ENCODE data around the gene SCTR. TPM values are rescaled to one million over a fixed set of nuclear protein-coding genes. Genes with fewer than 3 reads are reported as not detected.
A peak's percentile ranks its signal among the peaks of the same experiment; 100 is the strongest.

SCTR gene
- total and polyA plus RNA-seq, 2 of the 8 experiments (the other 6 are each of a cell fraction or from before 2014, with no cell fraction given), result 0.15 TPM; not detected in 1

DNA sequence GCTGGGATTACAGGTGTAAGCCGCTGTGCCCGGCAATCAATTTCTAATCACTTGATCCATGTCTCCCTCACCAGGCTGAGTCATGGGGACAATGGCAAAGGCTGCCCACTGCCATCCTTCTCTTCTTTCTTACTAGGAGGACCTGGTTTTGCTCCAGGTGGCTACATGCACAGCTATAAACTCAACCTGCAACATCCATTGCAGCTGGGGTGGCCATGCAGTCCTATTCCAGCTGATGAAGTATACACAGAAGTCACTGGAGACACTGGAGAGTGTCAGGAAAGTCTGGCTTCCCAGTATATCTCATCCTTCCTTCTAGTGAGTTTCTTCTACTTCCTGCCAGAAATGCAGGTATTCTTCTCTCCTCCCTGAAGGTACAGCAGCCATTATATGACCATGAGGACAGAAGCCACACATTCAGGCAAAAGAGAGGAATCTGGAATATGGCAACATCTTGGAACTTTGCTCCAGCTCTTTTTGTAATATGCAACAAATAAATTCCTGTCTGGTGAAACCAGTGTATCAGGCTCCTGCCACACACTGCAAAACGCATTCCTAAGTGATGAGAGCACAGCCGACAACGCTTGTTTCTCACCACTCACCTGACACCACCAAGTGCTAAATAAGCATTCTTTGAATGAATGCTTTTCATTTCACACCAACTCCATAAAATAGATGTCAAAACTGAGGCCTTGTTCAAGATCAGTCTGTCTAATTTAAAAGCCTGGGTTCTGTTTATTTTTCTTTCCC, 32.3 kb downstream of the SCTR start:
- H2BK5ac ChIP-seq (ENCODE audit: low read depth, low read length), result no peak overlapping the region
- no peak overlapping the region for H2BK15ac ChIP-seq (ENCODE audit: low read length)
- no peak overlapping the region for H4K8ac ChIP-seq (ENCODE audit: extremely low read depth, insufficient read depth, low read length)
- H3K27ac ChIP-seq (ENCODE audit: low read depth, low read length), result no peak overlapping the region
- H2BK20ac ChIP-seq (ENCODE audit: low read length), result no peak overlapping the region
- CTCF ChIA-PET (ENCODE audit: partially characterized antibody), result interaction anchor here (0.9 kb wide), 1 partner anchor 16 kb away, joined by 3 read pairs; no protein-coding TSS in a partner anchor
- no peak overlapping the region for H3K18ac ChIP-seq (ENCODE audit: extremely low read depth, low read length)
- no peaks in the 10 kb centered on the region for H3K79me1 ChIP-seq (ENCODE audit: low read depth, low read length)
- POLR2A ChIA-PET (ENCODE audit: partially characterized antibody), result no interaction called here
- no peak overlapping the region for H3K4me2 ChIP-seq (ENCODE audit: insufficient read depth in 1 of 2, low read depth in 2 of 2, low read length in 2 of 2)
- peak overlapping the region; percentile 6; the same call in 1 of the 2 replicates for H2AFZ ChIP-seq (ENCODE audit: low read length)
- no peaks in the 10 kb centered on the region for H3K79me2 ChIP-seq (ENCODE audit: control insufficient read depth in 1 of 2, insufficient read depth in 2 of 2, low read length in 2 of 2)
- H2BK120ac ChIP-seq (replicated peaks; ENCODE audit: low read depth, low read length), result no peak overlapping the region
- H4K20me1 ChIP-seq (replicated peaks in 1 of 2; ENCODE audit: control insufficient read depth in 1 of 2, insufficient read depth in 2 of 2, low read length in 2 of 2), result no peaks in the 10 kb centered on the region
- no peak overlapping the region for H3K9ac ChIP-seq (replicated peaks in 1 of 4; ENCODE audit: extremely low read depth in 1 of 4, low read depth in 3 of 4, low read length in 3 of 4)
- H3K23ac ChIP-seq (ENCODE audit: insufficient read length), result no peak overlapping the region
- no peak overlapping the region for H4K91ac ChIP-seq (replicated peaks; ENCODE audit: insufficient read length, low read length)
- H2BK12ac ChIP-seq (ENCODE audit: low read depth, low read length), result peak overlapping the region; percentile 81
- no peak overlapping the region for H2AK5ac ChIP-seq (ENCODE audit: low read depth, low read length)
- no peaks in the 10 kb centered on the region for H3K23me2 ChIP-seq (ENCODE audit: low read depth, low read length)
- no peak overlapping the region for H3K56ac ChIP-seq (replicated peaks; ENCODE audit: insufficient read length, low read depth, low read length)
- H3K27me3 ChIP-seq (replicated peaks in 1 of 4; ENCODE audit: control insufficient read depth in 3 of 4, extremely low read depth in 1 of 4, insufficient read depth in 3 of 4, low read length in 3 of 4), result no peaks in the 10 kb centered on the region
- peaks cover 0 to 2% (median 1%) of the 10 kb centered on the region in 4 experiments; a peak in 5 of 7 replicates for H3K4me1 ChIP-seq (replicated peaks in 1 of 4; ENCODE audit: control insufficient read depth in 3 of 4, insufficient read depth in 4 of 4, low read length in 3 of 4)
- no peak overlapping the region for H4K5ac ChIP-seq (ENCODE audit: insufficient read length, low read depth, low read length)
- H3K4me3 ChIP-seq (ENCODE audit: extremely low read depth in 1 of 4, insufficient read depth in 2 of 4, low read depth in 3 of 4, low read length in 4 of 4), result no peak overlapping the region
- WGBS, 2 experiments (ENCODE audit: extremely low coverage in 1 of 2, insufficient coverage in 1 of 2, insufficient read length in 1 of 2, insufficient replicate concordance in 2 of 2, low coverage in 1 of 2, low lambda C conversion rate in 2 of 2, missing lambda C conversion rate in 1 of 2), result 69% methylated on average over 5 of the region's 5 CpGs; no CpG with 5 or more reads in 1 of the 2 experiments
- DNase-seq (ENCODE audit: low read depth in 1 of 2, low spot score in 2 of 2) (no peak), FAIRE-seq (peak; percentile 66)
- peak; percentile 48; the same call in 1 of the 2 replicates for TF ChIP-seq TEAD4 (IDR thresholded peaks at IDR 0.05; ENCODE audit: low read depth, low read length)
- TF ChIP-seq CHD1 (IDR thresholded peaks at IDR 0.05; ENCODE audit: low read depth, low read length), result no peak
- peak; percentile 83 for TF ChIP-seq JUND (IDR thresholded peaks at IDR 0.05; ENCODE audit: low read length)
- TF ChIP-seq JUN (IDR thresholded peaks at IDR 0.05; ENCODE audit: low read depth, low read length), result peak; percentile 78; the same call in 1 of the 2 replicates
- no peak for TF ChIP-seq SP4 (IDR thresholded peaks at IDR 0.05; ENCODE audit: low read length)
- TF ChIP-seq CHD2 (IDR thresholded peaks at IDR 0.05; ENCODE audit: low read length), result no peak
- TF ChIP-seq MAFK (IDR thresholded peaks at IDR 0.05; ENCODE audit: low read depth, low read length), result no peak
- TF ChIP-seq, protein P1, sequence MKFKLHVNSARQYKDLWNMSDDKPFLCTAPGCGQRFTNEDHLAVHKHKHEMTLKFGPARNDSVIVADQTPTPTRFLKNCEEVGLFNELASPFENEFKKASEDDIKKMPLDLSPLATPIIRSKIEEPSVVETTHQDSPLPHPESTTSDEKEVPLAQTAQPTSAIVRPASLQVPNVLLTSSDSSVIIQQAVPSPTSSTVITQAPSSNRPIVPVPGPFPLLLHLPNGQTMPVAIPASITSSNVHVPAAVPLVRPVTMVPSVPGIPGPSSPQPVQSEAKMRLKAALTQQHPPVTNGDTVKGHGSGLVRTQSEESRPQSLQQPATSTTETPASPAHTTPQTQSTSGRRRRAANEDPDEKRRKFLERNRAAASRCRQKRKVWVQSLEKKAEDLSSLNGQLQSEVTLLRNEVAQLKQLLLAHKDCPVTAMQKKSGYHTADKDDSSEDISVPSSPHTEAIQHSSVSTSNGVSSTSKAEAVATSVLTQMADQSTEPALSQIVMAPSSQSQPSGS (IDR thresholded peaks at IDR 0.05; ENCODE audit: low read length), result 0 out of 2 replicates have a peak, but pooled peaks have one; percentile 70
- TF ChIP-seq KDM4A (IDR thresholded peaks at IDR 0.05; ENCODE audit: low read depth, low read length, severe bottlenecking), result no peak
- no peak for TF ChIP-seq CREB1 (IDR thresholded peaks at IDR 0.05)
- H3K4ac ChIP-seq (replicated peaks; ENCODE audit: insufficient read length, low read depth, low read length), result no peak overlapping the region
- H3K14ac ChIP-seq (ENCODE audit: insufficient read length), result no peak overlapping the region
- H3K36me3 ChIP-seq (ENCODE audit: control insufficient read depth in 2 of 4, insufficient read depth in 4 of 4, low read length in 3 of 4), result no peaks in the 10 kb centered on the region
- H3K9me3 ChIP-seq (ENCODE audit: insufficient read depth in 2 of 2, low read depth in 1 of 2, low read length in 1 of 2), result no peaks in the 10 kb centered on the region

Data from H1 (cell line).